Activated CD4-positive, alpha-beta T cell treated with anti-CD3 and anti-CD28 coated beads, Interleukin-2, amount 10 ng/mL, durations not matched to agents 7 days and 5 days (primary cell): Measurements from ENCODE around the gene SECISBP2L. TPM values are rescaled to one million over a fixed set of nuclear protein-coding genes. Genes with fewer than 3 reads are reported as not detected.
A peak's percentile ranks its signal among the peaks of the same experiment; 100 is the strongest.

Experiments
- CTCF ChIA-PET: fragments of 350-600 bp; sonication (Branson Sonifier 250); formaldehyde crosslinking; loops from one replicate; lab custom pipeline; 2021; ENCODE audit warnings: antibody characterized with exemption; lab: Charles Lee
- POLR2A ChIA-PET: fragments of 350-600 bp; sonication (Branson Sonifier 250); formaldehyde crosslinking; loops from one replicate; lab custom pipeline; 2021; ENCODE audit warnings: antibody characterized with exemption; lab: Charles Lee
- DNase-seq: peaks from one replicate; pipeline ENCODE4 v3.0.0-alpha.2; 2020
- H3K27ac Mint-ChIP-seq: one replicate; pipeline ENCODE4 v1.8.0; 2021; ENCODE audit warnings: mild to moderate bottlenecking, moderate library complexity, mixed read lengths
- H3K27me3 Mint-ChIP-seq: one replicate; pipeline ENCODE4 v1.8.0; 2021; ENCODE audit warnings: mixed read lengths
- H3K36me3 Mint-ChIP-seq: one replicate; pipeline ENCODE4 v1.8.0; 2021; ENCODE audit warnings: low read depth, mixed read lengths
- H3K4me1 Mint-ChIP-seq: one replicate; pipeline ENCODE4 v1.8.0; 2021; ENCODE audit warnings: mixed read lengths
- H3K4me3 Mint-ChIP-seq: one replicate; pipeline ENCODE4 v1.8.0; 2021; ENCODE audit warnings: mild to moderate bottlenecking, moderate library complexity, mixed read lengths
- H3K9me3 Mint-ChIP-seq: one replicate; pipeline ENCODE4 v1.8.0; 2021; ENCODE audit warnings: mixed read lengths
- total RNA-seq, 2 experiments: library from RNA; stranded (reverse); gene quantifications; one replicate each; pipeline ENCODE4 v1.2.3, GENCODE V29; 2021

SECISBP2L gene
- total RNA-seq, 2 experiments from 2014 or later, result 29.2 to 35.8 TPM

DNA sequence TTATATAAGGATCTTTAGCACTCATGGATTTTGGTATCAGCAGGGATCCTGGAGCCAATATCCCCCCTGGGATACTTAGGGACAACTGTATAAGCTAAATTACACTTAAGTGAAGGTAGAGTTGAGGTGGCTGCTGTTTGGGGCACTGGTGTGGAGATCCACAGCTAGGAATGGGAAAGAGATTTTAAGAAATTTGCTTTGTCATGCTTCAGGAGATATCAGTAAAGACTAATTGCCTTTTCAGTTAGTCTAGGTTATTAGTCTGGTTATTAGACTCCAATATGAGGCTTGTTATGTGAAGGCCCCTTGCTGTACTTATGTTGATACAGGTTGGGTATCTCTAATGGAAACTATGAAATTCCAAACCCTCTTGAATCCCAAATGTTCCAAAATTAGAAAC is 1.2 kb upstream of the SECISBP2L start:
- Mint-ChIP-seq H3K4me3 (no peak overlapping the region), H3K9me3 (no peaks in the 10 kb centered on the region), H3K4me1 (peaks cover 20% of the 10 kb centered on the region), H3K27ac (no peak overlapping the region), H3K36me3 (no peaks in the 10 kb centered on the region), H3K27me3 (no peaks in the 10 kb centered on the region)
- ChIA-PET POLR2A (no interaction called here), CTCF (interaction anchor here (0.8 to 1.7 kb wide), 4 partner anchors 12 to 806 kb away, joined by 3 to 5 read pairs (median 4); no protein-coding TSS in a partner anchor)
- DNase-seq, result no peak

- Mint-ChIP-seq H3K36me3 (no peaks in the 10 kb centered on the region), H3K27ac (peak overlapping the region; percentile 88), H3K4me3 (peak overlapping the region; percentile 90), H3K27me3 (no peaks in the 10 kb centered on the region), H3K4me1 (peaks cover 26% of the 10 kb centered on the region), H3K9me3 (no peaks in the 10 kb centered on the region)
- CTCF ChIA-PET, result interaction anchor here (0.6 to 1.7 kb wide), 4 partner anchors 8 to 70 kb away, joined by 3 to 5 read pairs (median 4); no protein-coding TSS in a partner anchor
- POLR2A ChIA-PET, result interaction anchor here (0.6 kb wide), 2 partner anchors 713 to 1737 kb away, joined by 3 to 9 read pairs; no protein-coding TSS in a partner anchor
- DNase-seq, result peak; percentile 25
Measured at GRCh38 chr15:49045751-49046219, 461 bp downstream of the SECISBP2L start.

DNA sequence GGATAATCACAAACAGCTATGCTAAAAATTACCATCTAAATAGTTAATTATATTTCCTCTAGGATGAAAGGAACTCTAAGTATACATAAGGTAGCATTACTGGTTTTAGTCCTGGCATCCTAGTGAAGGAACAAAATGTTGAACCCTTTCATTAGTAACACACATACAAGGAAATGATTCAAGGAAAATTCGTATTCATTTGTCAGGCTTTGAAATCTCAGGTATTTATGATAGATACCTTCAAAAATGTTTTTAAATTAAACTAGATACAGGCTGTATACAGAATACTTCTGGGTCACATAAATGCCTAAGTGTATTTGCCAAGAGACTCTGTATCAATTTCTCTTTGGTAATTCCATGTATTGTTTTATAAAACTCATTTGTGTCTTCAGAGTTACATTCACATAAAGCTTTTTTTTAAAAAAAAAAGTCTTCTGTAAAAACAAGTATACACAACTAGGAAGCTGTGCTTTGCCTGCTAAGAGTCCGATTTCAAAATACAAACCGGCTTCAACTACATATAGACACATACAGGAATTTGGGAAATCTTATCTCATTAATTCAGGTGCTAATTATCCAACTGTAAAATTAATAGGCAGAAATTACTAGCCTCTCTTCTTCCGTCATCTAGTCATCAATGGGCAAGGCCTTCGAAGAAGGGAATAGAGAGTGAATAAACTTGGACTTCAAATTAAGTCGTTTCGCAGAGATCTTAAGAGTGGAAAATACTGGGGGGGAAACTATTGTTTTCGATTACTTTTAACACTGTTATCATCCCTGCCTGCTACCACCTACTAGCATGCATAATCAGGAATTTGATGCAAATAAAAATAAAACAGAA is 1.3 kb downstream of the SECISBP2L start:
- Mint-ChIP-seq H3K27me3 (no peaks in the 10 kb centered on the region), H3K9me3 (no peaks in the 10 kb centered on the region), H3K27ac (peak overlapping the region; percentile 88), H3K36me3 (no peaks in the 10 kb centered on the region), H3K4me1 (peaks cover 29% of the 10 kb centered on the region), H3K4me3 (peak overlapping the region; percentile 90)
- POLR2A ChIA-PET, result interaction anchor here (0.5 kb wide), 1 partner anchor 103 kb away, joined by 3 read pairs; no protein-coding TSS in a partner anchor
- CTCF ChIA-PET, result interaction anchor here (0.6 to 1.0 kb wide), 3 partner anchors 8 to 130 kb away, joined by 3 to 5 read pairs (median 3); no protein-coding TSS in a partner anchor
- DNase-seq, result no peak

- Mint-ChIP-seq H3K27me3 (no peaks in the 10 kb centered on the region), H3K4me1 (peaks cover 29% of the 10 kb centered on the region), H3K9me3 (no peaks in the 10 kb centered on the region), H3K4me3 (peak overlapping the region; percentile 90), H3K27ac (no peak overlapping the region), H3K36me3 (no peaks in the 10 kb centered on the region)
- CTCF ChIA-PET, result no interaction called here
- no peak for DNase-seq
- POLR2A ChIA-PET, result no interaction called here
Measured at GRCh38 chr15:49044002-49044401, 2.2 kb downstream of the SECISBP2L start.

DNA sequence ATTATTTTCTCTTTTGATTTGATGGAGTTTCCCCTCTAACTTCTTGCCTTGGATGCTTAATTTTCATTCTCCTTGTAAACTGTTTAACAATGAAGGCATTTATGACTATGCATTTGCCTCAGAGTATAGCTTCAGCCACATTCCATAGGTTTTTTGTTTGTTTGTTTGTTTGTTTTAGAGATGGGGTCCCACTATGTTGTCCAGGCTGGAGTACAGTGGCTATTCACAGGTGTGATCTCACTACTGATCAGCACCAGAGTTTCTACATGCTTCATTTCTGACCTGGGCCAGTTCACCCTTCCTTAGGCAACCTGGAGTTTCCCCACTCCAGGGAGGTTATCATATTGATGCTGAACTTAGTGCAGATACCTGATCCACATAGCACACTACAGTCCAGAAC is 4.1 kb downstream of the SECISBP2L start:
- Mint-ChIP-seq H3K27me3 (no peaks in the 10 kb centered on the region), H3K4me3 (no peak overlapping the region), H3K4me1 (peaks cover 34% of the 10 kb centered on the region), H3K27ac (no peak overlapping the region), H3K9me3 (no peaks in the 10 kb centered on the region), H3K36me3 (no peaks in the 10 kb centered on the region)
- no peak for DNase-seq
- ChIA-PET CTCF (interaction anchor here (0.9 to 1.0 kb wide), 2 partner anchors 11 to 66 kb away, joined by 3 to 4 read pairs; no protein-coding TSS in a partner anchor), POLR2A (no interaction called here)

GRCh38 chr15:49041426-49041825 is 4.8 kb downstream of the SECISBP2L start:
- peaks cover 4% of the 10 kb centered on the region for H3K36me3 Mint-ChIP-seq
- no peak overlapping the region for H3K27ac Mint-ChIP-seq
- no peaks in the 10 kb centered on the region for H3K27me3 Mint-ChIP-seq
- POLR2A ChIA-PET, result no interaction called here
- H3K4me1 Mint-ChIP-seq, result peaks cover 30% of the 10 kb centered on the region
- H3K4me3 Mint-ChIP-seq, result no peak overlapping the region
- no peak for DNase-seq
- no peaks in the 10 kb centered on the region for H3K9me3 Mint-ChIP-seq
- CTCF ChIA-PET, result interaction anchor here (0.9 kb wide), 1 partner anchor 65 kb away, joined by 4 read pairs; no protein-coding TSS in a partner anchor

- Mint-ChIP-seq H3K9me3 (no peaks in the 10 kb centered on the region), H3K4me1 (peaks cover 26% of the 10 kb centered on the region), H3K27ac (no peak overlapping the region), H3K27me3 (no peaks in the 10 kb centered on the region), H3K4me3 (no peak overlapping the region), H3K36me3 (peaks cover 9% of the 10 kb centered on the region)
- CTCF ChIA-PET, result interaction anchor here (0.6 to 1.3 kb wide), 2 partner anchors 137 to 178 kb away, joined by 3 read pairs; no protein-coding TSS in a partner anchor
- POLR2A ChIA-PET, result no interaction called here
- DNase-seq, result no peak
Measured at GRCh38 chr15:49040151-49040550, 6.1 kb downstream of the SECISBP2L start.

- H3K27ac Mint-ChIP-seq, result no peak overlapping the region
- peaks cover 9% of the 10 kb centered on the region for H3K36me3 Mint-ChIP-seq
- no peaks in the 10 kb centered on the region for H3K9me3 Mint-ChIP-seq
- ChIA-PET POLR2A (interaction anchor here (0.6 kb wide), 1 partner anchor 63 kb away, joined by 3 read pairs; no protein-coding TSS in a partner anchor), CTCF (no interaction called here)
- H3K27me3 Mint-ChIP-seq, result no peaks in the 10 kb centered on the region
- DNase-seq, result no peak
- peaks cover 16% of the 10 kb centered on the region for H3K4me1 Mint-ChIP-seq
- no peak overlapping the region for H3K4me3 Mint-ChIP-seq
Measured at GRCh38 chr15:49038382-49038781, 7.9 kb downstream of the SECISBP2L start.

- H3K4me1 Mint-ChIP-seq, result peaks cover 16% of the 10 kb centered on the region
- H3K36me3 Mint-ChIP-seq, result peaks cover 9% of the 10 kb centered on the region
- no peaks in the 10 kb centered on the region for H3K27me3 Mint-ChIP-seq
- ChIA-PET POLR2A (no interaction called here), CTCF (interaction anchor here (0.9 kb wide), 1 partner anchor 8 kb away, joined by 3 read pairs; no protein-coding TSS in a partner anchor)
- no peak overlapping the region for H3K27ac Mint-ChIP-seq
- DNase-seq, result no peak
- H3K4me3 Mint-ChIP-seq, result no peak overlapping the region
- no peaks in the 10 kb centered on the region for H3K9me3 Mint-ChIP-seq
Measured at GRCh38 chr15:49037546-49037940, 8.7 kb downstream of the SECISBP2L start.

GRCh38 chr15:49036650-49037545 is 9.3 kb downstream of the SECISBP2L start:
- H3K9me3 Mint-ChIP-seq, result no peaks in the 10 kb centered on the region
- peaks cover 16% of the 10 kb centered on the region for H3K4me1 Mint-ChIP-seq
- DNase-seq, result no peak
- POLR2A ChIA-PET, result no interaction called here
- no peaks in the 10 kb centered on the region for H3K27me3 Mint-ChIP-seq
- peaks cover 11% of the 10 kb centered on the region for H3K36me3 Mint-ChIP-seq
- CTCF ChIA-PET, result interaction anchor here (0.9 to 1.5 kb wide), 3 partner anchors 9 to 22 kb away, joined by 3 to 5 read pairs (median 3); no protein-coding TSS in a partner anchor
- no peak overlapping the region for H3K4me3 Mint-ChIP-seq
- H3K27ac Mint-ChIP-seq, result no peak overlapping the region

DNA sequence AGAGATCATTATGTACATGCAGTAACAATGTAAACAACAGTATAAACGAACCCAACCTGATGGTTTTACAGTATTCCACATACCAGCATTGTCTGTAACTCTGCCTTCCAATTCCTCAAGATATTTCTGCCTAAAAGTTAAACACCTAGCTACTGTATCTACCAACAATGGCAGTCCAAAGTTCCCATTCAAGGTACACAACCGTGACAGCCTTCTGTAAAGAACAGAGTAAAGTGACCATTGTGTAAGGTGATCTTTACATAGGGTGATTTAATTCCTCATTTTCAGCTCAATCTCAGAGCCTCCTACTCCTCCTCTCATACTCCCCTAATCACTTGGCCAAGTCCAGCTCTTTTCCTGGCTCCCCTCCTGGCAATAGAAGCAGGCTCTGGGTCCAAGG is 10.4 kb downstream of the SECISBP2L start:
- ChIA-PET CTCF (interaction anchor here (0.8 to 1.5 kb wide), 3 partner anchors 16 to 21 kb away, joined by 3 to 5 read pairs (median 3); no protein-coding TSS in a partner anchor), POLR2A (no interaction called here)
- Mint-ChIP-seq H3K4me3 (no peak overlapping the region), H3K27ac (no peak overlapping the region), H3K9me3 (no peaks in the 10 kb centered on the region), H3K36me3 (peaks cover 11% of the 10 kb centered on the region), H3K4me1 (peaks cover 11% of the 10 kb centered on the region), H3K27me3 (no peaks in the 10 kb centered on the region)
- DNase-seq, result no peak

GRCh38 chr15:49032601-49033145 is 13.6 kb downstream of the SECISBP2L start:
- Mint-ChIP-seq H3K4me1 (peaks cover 6% of the 10 kb centered on the region), H3K27me3 (no peaks in the 10 kb centered on the region), H3K9me3 (no peaks in the 10 kb centered on the region), H3K4me3 (no peak overlapping the region), H3K27ac (no peak overlapping the region), H3K36me3 (peaks cover 26% of the 10 kb centered on the region)
- DNase-seq, result no peak
- ChIA-PET POLR2A (no interaction called here), CTCF (no interaction called here)
